Stimulated activated CD4-positive, alpha-beta T cell treated with anti-CD3 and anti-CD28 coated beads, Interleukin-4, amount 100 ng/mL, for 48 hours (primary cell): ENCODE measurements around the gene MAGEA11.
"Not testable (repeated sequence)": the region's sequence is repeated elsewhere in the genome, so short reads cannot be mapped to it uniquely, and the experiment has no call there.

Source experiments
- DNase-seq, 2 donors: peaks; one replicate each; pipeline ENCODE4 v3.0.0-alpha.2; 2020; ENCODE audit warnings: low read depth in 2 of 2

The MAGEA11 gene

GRCh38 chrX:149717803-149718202, 5.9 kb downstream of the MAGEA11 start:
- no peak for DNase-seq

GRCh38 chrX:149718757-149719156, 6.9 kb downstream of the MAGEA11 start:
- no peak for DNase-seq

- DNase-seq = no peak
Observed at GRCh38 chrX:149720021-149720689, 8.3 kb downstream of the MAGEA11 start.

GRCh38 chrX:149721241-149721640, 9.4 kb downstream of the MAGEA11 start:
- not testable (repeated sequence) for DNase-seq

- DNase-seq = no peak
Observed at GRCh38 chrX:149721778-149722177, 9.9 kb downstream of the MAGEA11 start.

- not testable (repeated sequence) for DNase-seq
Observed at GRCh38 chrX:149723583-149724118, 11.8 kb downstream of the MAGEA11 start.

- not testable (repeated sequence) for DNase-seq
Observed at GRCh38 chrX:149727308-149727707, 15.4 kb downstream of the MAGEA11 start.

- DNase-seq = not testable (repeated sequence)
Observed at GRCh38 chrX:149742269-149742668, 30.4 kb downstream of the MAGEA11 start.

- not testable (repeated sequence) for DNase-seq
Observed at GRCh38 chrX:149746390-149747007, 34.6 kb downstream of the MAGEA11 start.

- no peak for DNase-seq
Observed at GRCh38 chrX:149757206-149758067, 45.6 kb downstream of the MAGEA11 start.

GRCh38 chrX:149758068-149758714, 46.3 kb downstream of the MAGEA11 start:
- DNase-seq = no peak

- DNase-seq = not testable (repeated sequence)
Observed at GRCh38 chrX:149758715-149759078, 46.8 kb downstream of the MAGEA11 start.

- DNase-seq = no peak
Observed at GRCh38 chrX:149759824-149760223, 48.0 kb downstream of the MAGEA11 start.

- no peak for DNase-seq
Observed at GRCh38 chrX:149760965-149761364, 49.1 kb downstream of the MAGEA11 start.

GRCh38 chrX:149761858-149762674, 50.2 kb downstream of the MAGEA11 start:
- not testable (repeated sequence) for DNase-seq

- no peak for DNase-seq
Observed at GRCh38 chrX:149762696-149763614, 51.1 kb downstream of the MAGEA11 start.
